Neural progenitor cell (in vitro differentiated cells): ENCODE results near the gene TEKTIP1.

Experiments
- EZH2 ChIP-seq: fragments of 200-600 bp; sonication (generic); IDR thresholded peaks from 2 replicates; pipeline ENCODE4 v1.6.1; 2017; ENCODE audit warnings: antibody characterized with exemption, mild to moderate bottlenecking, moderate library complexity
- EZH2phosphoT487 ChIP-seq: fragments of 200-600 bp; sonication (generic); IDR thresholded peaks from 2 replicates; pipeline ENCODE4 v1.6.1; 2017; ENCODE audit warnings: antibody characterized with exemption
- TF ChIP-seq, protein P1 (sequence below): fragments of 200-600 bp; sonication (generic); IDR thresholded peaks from 2 replicates; pipeline ENCODE4 v1.5.1; 2017; ENCODE audit warnings: antibody characterized with exemption, mild to moderate bottlenecking

DNA sequence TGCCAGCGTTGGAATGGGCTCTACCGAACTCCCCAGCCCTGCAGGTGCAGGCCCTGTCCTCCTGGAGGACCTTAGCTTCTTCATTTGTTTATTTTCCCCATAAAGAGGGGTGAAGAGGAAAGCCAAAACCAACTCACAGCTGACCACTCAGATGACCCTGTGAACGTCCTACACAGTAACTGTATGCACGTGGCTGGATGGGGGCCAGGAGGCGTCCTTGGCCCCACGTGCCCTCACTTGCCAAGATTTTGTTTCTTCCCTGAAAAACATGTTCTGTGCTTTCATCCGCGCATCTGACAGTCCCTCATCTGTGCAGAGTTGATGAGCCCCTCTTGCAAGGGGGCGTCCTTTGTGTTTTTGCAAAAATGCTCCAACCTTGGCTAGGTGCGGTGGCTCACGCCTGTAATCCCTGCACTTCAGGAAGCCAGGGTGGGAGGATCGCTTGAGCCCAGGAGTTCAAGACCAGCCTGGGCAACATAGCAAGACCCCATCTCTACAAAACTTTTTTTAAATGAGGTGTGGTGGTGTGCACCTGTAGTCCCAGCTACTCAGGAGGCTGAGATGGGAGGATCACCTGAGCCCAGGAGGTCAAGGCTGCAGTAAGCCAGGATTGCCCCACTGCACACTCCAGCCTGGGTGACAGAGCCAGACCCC lies 5.3 kb upstream of the TEKTIP1 start:
- TF ChIP-seq, protein P1, sequence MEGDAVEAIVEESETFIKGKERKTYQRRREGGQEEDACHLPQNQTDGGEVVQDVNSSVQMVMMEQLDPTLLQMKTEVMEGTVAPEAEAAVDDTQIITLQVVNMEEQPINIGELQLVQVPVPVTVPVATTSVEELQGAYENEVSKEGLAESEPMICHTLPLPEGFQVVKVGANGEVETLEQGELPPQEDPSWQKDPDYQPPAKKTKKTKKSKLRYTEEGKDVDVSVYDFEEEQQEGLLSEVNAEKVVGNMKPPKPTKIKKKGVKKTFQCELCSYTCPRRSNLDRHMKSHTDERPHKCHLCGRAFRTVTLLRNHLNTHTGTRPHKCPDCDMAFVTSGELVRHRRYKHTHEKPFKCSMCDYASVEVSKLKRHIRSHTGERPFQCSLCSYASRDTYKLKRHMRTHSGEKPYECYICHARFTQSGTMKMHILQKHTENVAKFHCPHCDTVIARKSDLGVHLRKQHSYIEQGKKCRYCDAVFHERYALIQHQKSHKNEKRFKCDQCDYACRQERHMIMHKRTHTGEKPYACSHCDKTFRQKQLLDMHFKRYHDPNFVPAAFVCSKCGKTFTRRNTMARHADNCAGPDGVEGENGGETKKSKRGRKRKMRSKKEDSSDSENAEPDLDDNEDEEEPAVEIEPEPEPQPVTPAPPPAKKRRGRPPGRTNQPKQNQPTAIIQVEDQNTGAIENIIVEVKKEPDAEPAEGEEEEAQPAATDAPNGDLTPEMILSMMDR, result no peak
- TF ChIP-seq EZH2phosphoT487 (no peak), EZH2 (no peak)
